RPMI7951 (cell line): ENCODE data around the gene RASGRP4. TPM values are rescaled to one million over a fixed set of nuclear protein-coding genes. Genes with fewer than 3 reads are reported as not detected.
"Not testable (repeated sequence)": the region's sequence is repeated elsewhere in the genome, so short reads cannot be mapped to it uniquely, and the experiment has no call there.

Experiments used
- DNase-seq: peaks from one replicate; pipeline ENCODE4 v3.0.0-alpha.2; 2012; ENCODE audit warnings: low read depth
- total RNA-seq: library from RNA; depleted of rRNA; stranded (reverse); fragments of >200 nt; shearing (Covaris generic); gene quantifications from 2 replicates; pipeline ENCODE4 v1.2.3, GENCODE V29; 2014

RASGRP4 gene
- total RNA-seq, 1 experiment from 2014 or later, result not detected

GRCh38 chr19:38413416-38413815, 12.6 kb downstream of the RASGRP4 start:
- DNase-seq, result no peak

GRCh38 chr19:38412961-38413360, 13.1 kb downstream of the RASGRP4 start:
- no peak for DNase-seq

- no peak for DNase-seq
Observed at GRCh38 chr19:38412491-38412890, 13.5 kb downstream of the RASGRP4 start.

- DNase-seq, result not testable (repeated sequence)
Observed at GRCh38 chr19:38411898-38412297, 14.1 kb downstream of the RASGRP4 start.

GRCh38 chr19:38411041-38411712, 14.8 kb downstream of the RASGRP4 start:
- DNase-seq, result no peak

GRCh38 chr19:38410407-38410806, 15.6 kb downstream of the RASGRP4 start:
- not testable (repeated sequence) for DNase-seq

- peak; percentile 40 for DNase-seq
Observed at GRCh38 chr19:38409631-38410133, 16.3 kb downstream of the RASGRP4 start.

GRCh38 chr19:38405276-38405675, 20.7 kb downstream of the RASGRP4 start:
- DNase-seq, result no peak

GRCh38 chr19:38404858-38405257, 21.2 kb downstream of the RASGRP4 start:
- DNase-seq, result no peak

GRCh38 chr19:38402967-38403674, 22.9 kb downstream of the RASGRP4 start, which contains the start of gene FAM98C:
TSS of gene FAM98C (plus strand) at chr19:38403093. CDS start at chr19:38403154, 61 bp downstream.
- DNase-seq, result peak; percentile 96

GRCh38 chr19:38402623-38402966, 23.4 kb downstream of the RASGRP4 start:
- DNase-seq, result no peak

GRCh38 chr19:38401148-38401547, 24.9 kb downstream of the RASGRP4 start:
- DNase-seq, result peak; percentile 56

GRCh38 chr19:38400361-38400760, 25.7 kb downstream of the RASGRP4 start:
- no peak for DNase-seq

GRCh38 chr19:38399537-38399936, 26.5 kb downstream of the RASGRP4 start:
- no peak for DNase-seq

GRCh38 chr19:38399081-38399480, 26.9 kb downstream of the RASGRP4 start:
- no peak for DNase-seq

- DNase-seq, result no peak
Observed at GRCh38 chr19:38395381-38396114, 30.5 kb downstream of the RASGRP4 start.

GRCh38 chr19:38394488-38394887, 31.5 kb downstream of the RASGRP4 start:
- DNase-seq, result no peak

GRCh38 chr19:38392707-38393308, 33.2 kb downstream of the RASGRP4 start:
- peak; percentile 59 for DNase-seq

- DNase-seq, result no peak
Observed at GRCh38 chr19:38391911-38392464, 34.0 kb downstream of the RASGRP4 start.

- no peak for DNase-seq
Observed at GRCh38 chr19:38389957-38390924, 35.8 kb downstream of the RASGRP4 start.
